Measurements from ENCODE around the gene BRF1.

The BRF1 gene

DNA sequence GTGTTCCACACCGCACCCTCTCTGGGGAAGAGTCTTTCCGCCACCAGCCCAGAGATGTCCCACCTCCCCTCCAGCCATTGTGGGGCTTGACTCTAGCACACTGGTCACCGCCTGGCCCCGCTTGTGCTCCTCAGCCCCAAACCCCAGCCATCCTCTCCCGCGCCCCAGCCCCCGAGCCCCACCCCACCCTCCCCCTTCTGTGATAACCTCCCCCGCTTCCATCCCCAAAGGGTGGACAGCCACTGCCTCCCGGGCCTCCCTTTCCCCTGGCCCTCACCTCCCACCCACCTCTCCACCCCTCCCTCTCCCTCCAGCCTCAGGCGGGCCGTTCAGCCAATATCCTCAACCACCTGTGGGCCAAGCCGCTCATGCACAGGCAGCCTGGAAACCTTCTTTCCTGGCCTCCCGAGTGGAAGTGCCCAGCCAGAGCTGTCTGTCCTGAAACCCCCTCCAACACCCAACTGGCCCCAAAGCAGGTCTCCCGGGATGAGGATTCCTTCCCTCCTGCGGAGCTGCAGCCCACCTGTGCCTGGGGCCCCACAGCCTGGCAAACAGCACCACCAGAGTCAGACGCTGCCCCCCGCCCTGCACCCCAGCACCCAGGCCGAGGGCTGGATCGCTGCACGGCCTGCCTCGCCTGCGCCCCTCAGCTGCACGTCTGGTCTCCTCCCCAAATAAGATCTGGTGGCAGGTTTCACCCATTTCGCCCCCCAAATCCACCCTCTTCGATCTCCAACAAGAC lies 92.6 kb downstream of the BRF1 start:
- no peak for DNase-seq

- DNase-seq = no peak
These were observed 93.3 kb downstream of the BRF1 start for GRCh38 chr14:105207460-105207901.

DNA sequence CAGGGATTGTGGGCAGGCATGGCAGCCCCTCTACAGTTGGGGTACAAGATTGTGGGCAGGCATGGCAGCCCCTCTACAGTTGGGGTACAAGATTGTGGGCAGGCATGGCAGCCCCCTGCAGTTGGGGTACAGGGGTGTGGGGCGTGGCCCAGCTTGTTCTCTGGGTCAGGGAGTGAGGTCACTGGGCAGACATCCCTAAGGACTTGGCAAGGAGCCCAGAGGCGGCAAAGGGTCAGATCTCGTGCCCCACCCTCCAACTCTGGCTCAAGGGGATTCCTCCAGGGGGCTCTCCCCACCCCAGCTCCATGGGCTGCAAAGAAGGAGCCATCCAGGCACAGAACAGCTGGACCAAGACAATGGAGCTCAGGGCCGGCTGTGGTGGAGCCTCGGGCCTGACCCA lies 93.9 kb downstream of the BRF1 start:
- DNase-seq = no peak

DNA sequence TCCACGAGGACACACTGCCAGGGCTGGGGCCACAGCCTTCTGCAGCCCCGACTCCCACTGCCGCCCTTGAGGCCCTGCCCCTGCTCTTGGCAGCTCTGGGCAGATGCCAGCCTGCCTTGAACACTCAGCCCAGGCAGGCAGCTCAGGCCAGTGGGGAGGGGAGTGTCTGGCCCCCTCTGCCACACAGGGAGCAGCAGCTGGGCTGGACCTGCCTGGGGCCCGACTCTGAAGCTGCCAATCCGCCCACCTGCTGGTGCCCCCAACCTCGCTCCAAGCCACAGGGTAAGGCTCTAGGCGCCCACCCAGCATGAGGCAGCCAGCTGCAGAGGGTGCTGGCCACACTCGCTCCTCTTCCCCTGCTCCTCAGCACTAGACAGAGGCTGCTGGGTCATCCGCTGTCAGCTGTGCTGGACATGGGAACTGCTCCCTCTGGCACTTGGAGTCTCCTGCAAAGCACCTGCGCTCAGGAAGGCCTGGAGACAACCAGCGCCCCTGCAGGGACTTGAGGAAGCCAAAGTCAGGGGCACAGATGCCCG lies 95.1 kb downstream of the BRF1 start:
- DNase-seq = no peak

- no peak for DNase-seq
These were observed 95.7 kb downstream of the BRF1 start for GRCh38 chr14:105204931-105205672.

GRCh38 chr14:105204206-105204930 lies 96.4 kb downstream of the BRF1 start:
- no peak for DNase-seq

DNA sequence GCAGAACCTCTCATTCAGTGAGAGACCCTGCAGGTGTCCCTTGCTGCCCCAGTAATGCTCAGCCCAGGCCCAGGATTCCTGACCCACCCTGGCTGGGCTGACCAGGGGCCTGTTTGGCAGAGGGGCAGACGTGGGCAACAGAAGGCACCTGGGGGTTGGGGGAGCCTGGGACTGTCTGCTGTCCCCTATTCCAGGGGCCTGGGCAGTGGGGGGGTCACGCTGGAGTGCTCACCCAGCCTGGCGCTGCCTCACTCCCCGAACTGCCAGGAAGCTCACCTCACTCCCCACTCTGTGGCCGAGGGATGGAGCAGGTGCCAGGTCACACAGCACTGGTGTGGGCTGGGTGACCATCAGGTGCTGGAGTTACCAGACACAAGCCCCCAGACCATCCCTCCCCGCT lies 97.1 kb downstream of the BRF1 start:
- DNase-seq = no peak

GRCh38 chr14:105203057-105203531 lies 97.7 kb downstream of the BRF1 start:
- peak; percentile 90 for DNase-seq

DNA sequence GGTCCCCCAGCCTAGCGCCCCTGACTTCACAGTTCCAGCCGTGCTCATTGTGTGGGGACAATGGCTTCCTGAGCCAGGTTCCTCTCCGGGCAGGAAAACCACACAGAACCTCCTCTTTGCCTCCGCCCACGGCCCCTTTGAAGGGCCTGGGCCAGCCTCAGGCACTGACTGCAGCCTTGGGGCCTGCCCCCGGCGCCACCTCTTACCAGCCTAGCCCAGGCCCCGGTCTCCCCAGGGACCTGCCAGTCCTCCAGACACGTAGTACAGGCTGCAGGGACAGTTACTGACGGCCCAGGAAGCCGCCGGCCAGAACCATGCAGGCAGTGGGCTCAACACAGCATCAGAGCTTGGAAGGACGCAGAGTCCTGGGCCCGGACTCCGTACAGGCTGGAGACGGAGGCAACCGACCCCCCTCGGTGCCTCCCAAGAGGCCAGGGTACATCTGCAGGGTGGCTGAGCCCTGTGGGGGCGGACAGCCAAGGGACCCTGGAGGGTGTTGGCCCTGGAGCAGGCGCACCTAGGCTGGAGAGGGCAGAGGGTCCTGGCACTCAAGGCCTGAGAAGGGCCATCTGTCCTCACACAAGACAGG lies 98.8 kb downstream of the BRF1 start:
- peak; percentile 44 for DNase-seq

GRCh38 chr14:105201156-105201924 lies 99.5 kb downstream of the BRF1 start:
- DNase-seq = no peak

- no peak for DNase-seq
These were observed 100.2 kb downstream of the BRF1 start for GRCh38 chr14:105200641-105201040.

- no peak for DNase-seq
These were observed 100.7 kb downstream of the BRF1 start for GRCh38 chr14:105200074-105200473.

- no peak for DNase-seq
These were observed 101.7 kb downstream of the BRF1 start for GRCh38 chr14:105199093-105199492.

DNA sequence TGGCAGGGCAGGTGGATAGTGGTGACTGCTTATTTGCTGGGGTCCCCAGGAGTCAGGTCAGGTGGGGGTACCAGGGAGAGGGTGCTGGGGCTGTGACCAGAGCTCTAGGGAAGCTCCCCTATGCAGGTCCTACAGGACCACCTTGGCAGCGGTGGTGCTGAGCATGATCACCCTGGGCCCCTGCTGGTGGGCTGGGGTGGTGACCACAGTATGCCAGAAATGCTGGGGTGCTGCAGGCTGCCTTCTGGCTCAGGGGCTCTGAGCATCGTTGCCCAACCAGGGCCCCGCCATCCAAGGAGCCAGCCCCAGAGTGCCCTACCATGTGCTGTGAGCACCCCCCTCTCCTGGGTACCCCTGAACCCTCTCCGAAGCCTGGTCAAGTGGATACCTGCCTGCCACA lies 102.2 kb downstream of the BRF1 start:
- no peak for DNase-seq

GRCh38 chr14:105197211-105197641 lies 103.6 kb downstream of the BRF1 start:
- DNase-seq = peak; percentile 80

GRCh38 chr14:105196265-105196960 lies 104.4 kb downstream of the BRF1 start:
- DNase-seq = peak; percentile 88

DNA sequence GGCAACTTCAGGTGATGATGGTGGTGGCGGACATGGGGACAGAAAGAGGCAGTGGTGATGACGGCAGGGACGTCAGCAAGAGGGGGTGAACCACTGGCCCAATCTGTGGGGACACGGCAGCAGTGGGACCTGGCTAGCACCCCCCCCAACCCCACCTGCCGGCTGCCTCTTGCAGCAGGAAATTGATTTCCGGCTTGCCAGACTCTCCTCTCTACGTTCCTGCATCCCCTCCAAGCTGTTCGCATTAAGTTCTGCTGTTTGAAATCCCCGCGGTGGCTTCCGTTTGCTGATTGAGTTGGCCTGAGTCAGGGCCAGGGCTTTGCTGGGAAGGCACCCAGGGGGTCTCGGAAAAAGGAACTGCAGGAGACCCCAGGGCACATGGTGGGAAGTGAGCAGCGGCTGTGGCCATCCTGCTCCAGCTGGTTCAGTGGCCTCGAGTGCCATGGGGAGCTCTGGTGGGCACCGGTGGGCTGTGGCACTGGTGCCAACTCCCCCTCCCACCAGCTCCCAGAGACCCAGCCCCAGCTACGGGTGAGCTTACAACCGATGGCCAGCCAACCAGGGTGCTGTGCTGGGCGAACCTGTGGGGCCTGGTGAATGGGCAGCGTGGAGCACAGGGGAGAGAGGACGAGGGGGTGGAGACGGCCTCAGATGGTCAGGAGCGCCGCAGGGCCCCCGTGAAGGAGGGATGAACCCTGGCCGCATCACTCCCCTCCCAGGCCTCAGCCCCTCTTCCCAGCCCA lies 105.1 kb downstream of the BRF1 start:
- DNase-seq = peak; percentile 67

GRCh38 chr14:105195051-105195450 lies 105.8 kb downstream of the BRF1 start:
- no peak for DNase-seq

DNA sequence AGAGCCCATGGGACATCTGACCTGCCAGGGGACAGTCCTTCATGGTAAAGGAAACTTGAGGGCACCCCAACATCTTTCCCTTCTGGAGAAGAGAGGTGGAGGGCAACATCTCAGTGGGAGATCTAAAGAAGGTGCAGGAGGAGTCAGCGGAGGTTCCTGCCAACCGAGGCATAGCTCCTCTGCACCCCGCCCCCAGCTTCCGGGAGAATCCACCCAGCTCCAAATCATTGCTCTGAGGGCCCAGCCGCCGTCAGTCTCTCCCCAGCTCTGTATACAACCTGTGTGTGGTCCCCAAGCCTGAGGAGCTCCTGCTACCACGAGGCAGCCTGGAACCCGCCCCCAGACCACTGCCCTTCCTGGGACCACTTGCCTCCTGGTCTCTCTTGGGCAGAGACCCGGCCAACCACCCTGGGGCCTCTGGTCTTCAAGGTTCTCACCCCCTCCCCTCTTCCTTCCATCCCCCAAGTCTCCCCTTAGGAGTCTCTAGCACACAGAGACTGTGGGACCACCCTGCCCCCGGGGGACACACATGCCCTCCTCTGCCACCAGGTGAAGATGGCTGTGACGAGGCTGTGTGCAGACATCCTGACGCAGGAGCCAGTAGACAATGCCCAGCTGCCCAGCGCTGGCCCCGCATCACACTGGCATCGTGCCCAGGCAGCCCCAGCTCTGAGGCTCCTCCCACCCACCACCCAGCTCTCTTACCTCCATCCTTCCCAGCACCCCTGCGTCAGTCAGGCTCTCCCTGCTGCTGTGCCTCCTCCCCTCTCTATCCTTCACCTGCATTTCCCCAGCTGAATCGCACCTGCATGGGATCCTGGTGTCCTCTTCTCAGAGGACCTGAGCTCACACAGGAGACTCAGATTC lies 106.7 kb downstream of the BRF1 start:
- no peak for DNase-seq
